ENCODE results near the gene RNF113B.

GRCh38 chr13:98189841-98190505 is 12.9 kb upstream of the RNF113B start:
- no peak for TF ChIP-seq CTCF (IDR thresholded peaks at IDR 0.05)
- no peak for TF ChIP-seq ZFX (IDR thresholded peaks at IDR 0.05; ENCODE audit: borderline replicate concordance)
